GM20000 (cell line): Measurements from ENCODE around the gene NOSIP.

ENCODE experiments used
- DNase-seq: peaks from one replicate; pipeline ENCODE4 v3.0.0; 2012; ENCODE audit warnings: low spot score
- TF ChIP-seq, protein P1 (sequence below): IDR thresholded peaks from 2 replicates; pipeline ENCODE4 v1.5.1; 2012; ENCODE audit warnings: mild to moderate bottlenecking, control low read depth; ENCODE audit errors: extremely low read depth, missing control alignments

Gene NOSIP

DNA sequence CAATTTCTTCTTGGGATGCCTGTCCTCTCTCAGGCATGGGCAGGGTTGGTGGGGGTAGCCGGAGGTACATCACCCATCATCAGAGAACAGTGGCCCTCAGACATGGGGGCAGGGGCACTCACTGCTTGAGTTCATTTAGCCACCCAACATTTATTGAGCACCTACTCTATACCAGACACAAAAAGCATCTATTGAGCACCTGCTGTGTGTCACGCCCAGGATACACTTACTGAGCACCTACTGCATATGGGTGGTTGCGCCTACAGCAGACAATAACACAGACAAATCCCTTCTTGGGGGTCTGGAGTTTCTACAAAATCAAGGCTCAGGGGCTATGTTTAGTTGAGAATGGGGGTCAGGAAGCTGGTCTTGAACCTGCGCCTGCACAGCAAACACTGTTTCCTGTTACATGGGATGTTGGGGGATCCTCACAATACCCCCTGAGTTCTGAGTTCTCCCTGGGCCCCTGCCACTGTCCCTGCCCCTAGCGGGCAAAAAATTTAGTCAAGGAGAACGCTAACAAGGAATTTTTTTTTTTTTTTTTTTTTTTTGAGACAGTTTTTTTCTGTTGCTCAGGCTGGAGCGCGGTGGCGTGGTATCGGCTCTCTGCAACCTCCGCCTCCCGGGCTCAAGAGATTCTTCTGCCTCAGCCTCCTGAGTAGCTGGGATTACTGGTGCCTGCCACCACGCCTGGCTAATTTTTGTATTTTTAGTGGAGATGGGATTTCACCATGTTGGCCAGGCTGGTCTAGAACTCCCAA is 41.0 kb downstream of the NOSIP start:
- TF ChIP-seq, protein P1, sequence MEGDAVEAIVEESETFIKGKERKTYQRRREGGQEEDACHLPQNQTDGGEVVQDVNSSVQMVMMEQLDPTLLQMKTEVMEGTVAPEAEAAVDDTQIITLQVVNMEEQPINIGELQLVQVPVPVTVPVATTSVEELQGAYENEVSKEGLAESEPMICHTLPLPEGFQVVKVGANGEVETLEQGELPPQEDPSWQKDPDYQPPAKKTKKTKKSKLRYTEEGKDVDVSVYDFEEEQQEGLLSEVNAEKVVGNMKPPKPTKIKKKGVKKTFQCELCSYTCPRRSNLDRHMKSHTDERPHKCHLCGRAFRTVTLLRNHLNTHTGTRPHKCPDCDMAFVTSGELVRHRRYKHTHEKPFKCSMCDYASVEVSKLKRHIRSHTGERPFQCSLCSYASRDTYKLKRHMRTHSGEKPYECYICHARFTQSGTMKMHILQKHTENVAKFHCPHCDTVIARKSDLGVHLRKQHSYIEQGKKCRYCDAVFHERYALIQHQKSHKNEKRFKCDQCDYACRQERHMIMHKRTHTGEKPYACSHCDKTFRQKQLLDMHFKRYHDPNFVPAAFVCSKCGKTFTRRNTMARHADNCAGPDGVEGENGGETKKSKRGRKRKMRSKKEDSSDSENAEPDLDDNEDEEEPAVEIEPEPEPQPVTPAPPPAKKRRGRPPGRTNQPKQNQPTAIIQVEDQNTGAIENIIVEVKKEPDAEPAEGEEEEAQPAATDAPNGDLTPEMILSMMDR, result no peak
- DNase-seq, result no peak

DNA sequence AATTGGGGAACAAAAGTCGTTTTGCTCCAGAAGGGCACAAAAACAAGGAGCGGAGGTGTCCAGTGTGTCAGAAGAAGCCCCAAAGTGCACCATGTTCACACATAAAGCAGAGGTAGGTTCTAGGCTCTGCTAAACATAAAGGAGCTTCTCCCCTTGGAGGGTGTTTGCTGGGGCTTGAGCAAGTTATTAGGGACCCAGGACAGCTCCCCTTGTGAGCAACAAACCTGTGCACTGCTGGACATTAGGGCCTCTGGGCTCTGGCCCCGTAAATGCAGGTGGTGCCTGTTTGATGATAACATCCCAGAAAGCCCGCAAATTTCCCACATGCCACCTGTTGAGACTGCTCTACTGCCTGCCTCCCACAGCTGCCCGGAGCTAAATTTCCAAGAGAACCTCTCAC is 41.7 kb downstream of the NOSIP start:
- no peak for DNase-seq
- TF ChIP-seq, protein P1, result no peak

DNA sequence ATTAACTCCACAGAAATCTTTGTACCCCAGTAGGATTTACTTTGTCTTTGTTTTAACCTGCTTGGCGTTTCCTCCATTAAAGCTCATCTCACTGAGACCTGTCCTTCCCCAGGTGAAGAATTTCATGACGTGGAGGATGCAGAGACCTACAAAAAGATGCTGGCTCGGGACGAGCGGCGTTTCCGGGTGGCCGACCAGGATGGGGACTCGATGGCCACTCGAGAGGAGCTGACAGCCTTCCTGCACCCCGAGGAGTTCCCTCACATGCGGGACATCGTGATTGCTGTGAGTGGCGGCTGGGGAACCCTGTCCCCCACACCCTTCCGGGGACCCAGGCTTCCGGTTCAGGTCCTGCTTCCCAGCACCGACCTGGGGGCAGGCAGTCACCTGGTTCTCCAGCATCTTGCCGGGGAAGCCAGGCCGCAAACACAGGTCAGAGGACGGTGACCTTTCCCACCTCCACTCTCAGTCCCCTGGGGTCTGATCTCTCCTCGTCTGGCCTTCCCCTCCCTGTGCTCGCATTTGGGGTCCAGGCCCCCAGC is 43.4 kb downstream of the NOSIP start:
- TF ChIP-seq, protein P1, result no peak
- DNase-seq, result no peak

DNA sequence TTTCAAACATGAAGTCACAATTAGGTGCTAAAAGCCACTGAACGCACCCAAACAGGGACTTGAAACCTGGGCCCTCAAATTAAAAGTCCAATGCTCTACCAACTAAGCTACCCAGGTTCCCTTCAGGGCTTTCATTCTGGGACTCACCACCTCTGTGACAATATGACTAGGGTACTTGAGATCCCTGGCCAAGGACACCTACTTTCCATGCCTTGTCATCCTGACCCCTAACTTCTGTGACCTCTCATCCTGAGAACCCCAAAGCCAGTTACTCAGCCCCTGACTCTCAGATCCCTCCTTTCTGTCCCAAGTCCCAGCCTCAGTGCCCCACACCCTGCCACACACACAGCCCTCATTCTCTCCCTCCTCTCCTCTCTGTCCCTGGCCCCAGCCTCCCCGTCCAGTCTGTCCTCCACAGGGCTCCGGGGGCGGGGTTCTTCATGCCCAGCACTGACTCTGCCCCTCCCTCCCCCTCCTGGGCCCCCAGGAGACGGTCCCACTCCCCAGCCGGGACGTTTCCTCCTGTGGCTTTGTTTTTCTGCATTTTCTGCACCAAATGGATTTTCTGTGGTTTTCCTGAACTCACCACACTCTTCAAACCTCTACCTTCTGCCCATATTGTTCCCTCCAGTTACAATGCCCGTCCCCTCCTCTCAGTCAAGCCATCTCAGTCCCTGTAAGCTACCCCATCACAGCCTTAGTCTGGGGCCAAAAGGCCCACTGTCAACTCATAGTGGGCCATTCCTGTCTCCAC is 45.5 kb downstream of the NOSIP start:
- no peak for DNase-seq
- TF ChIP-seq, protein P1, result no peak

DNA sequence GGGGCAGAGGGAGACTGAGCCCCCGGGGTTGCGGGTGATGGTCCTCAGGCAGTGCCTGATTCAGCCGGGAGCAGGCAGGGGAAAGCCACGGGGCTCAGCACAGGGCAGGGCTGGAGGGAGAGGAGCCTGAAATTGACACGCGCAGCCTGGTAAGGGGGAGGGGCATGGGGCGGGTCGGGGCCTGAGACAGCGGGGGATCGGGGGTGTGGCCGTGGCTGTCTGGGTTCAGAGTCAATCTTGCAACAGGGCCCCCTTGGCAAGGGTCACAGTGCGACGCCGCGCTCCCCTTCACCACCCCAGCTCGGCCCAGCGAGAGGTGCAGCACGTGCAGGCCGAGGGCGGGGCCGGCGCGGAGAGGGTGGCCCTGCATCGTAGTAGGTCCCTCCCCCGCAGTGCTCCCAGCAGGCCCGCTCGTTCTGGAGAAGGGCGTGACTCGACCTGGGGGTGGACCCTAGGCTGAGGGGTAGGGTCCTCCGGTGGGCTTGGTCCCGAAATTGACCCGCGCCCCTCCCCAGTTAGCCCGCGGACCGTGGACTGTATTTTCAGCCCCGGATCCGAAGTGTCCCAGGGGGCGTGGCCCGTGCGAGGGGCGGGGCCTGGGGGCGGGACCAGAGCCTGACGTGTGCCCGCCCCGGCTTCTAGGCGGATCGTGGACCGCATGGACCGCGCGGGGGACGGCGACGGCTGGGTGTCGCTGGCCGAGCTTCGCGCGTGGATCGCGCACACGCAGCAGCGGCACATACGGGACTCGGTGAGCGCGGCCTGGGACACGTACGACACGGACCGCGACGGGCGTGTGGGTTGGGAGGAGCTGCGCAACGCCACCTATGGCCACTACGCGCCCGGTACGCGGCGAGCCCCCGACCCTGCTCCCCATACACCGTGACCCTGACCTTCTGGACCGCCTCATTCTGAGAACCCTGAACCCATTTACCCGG is 46.5 kb downstream of the NOSIP start:
- peak; percentile 87 for DNase-seq
- TF ChIP-seq, protein P1, result peak; percentile 14

DNA sequence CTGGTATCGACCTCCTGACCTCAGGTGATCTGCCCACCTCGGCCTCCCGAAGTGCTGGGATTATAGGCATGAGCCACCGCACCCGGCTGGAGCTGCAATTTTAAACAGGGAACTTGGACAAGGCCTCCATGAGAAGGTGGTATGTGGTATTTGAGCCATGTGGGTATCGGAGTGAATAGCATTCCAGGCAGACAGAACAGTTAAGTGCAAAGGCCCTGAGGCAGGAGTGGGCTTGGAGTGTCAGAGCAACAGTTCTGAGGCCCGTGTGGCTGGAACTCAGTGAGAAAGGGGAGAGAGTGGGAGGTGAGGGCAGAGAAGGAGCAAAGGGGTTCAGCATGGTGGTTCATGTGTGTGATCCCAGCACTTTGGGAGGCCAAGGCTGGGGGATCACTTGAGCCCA is 49.6 kb downstream of the NOSIP start:
- TF ChIP-seq, protein P1, result no peak
- DNase-seq, result no peak
